ENCODE data around the gene YARS1. TPM values are rescaled to one million over a fixed set of nuclear protein-coding genes. Genes with fewer than 3 reads are reported as not detected.

YARS1 gene
- total RNA-seq, 1 experiment from 2014 or later: 165 TPM

DNA sequence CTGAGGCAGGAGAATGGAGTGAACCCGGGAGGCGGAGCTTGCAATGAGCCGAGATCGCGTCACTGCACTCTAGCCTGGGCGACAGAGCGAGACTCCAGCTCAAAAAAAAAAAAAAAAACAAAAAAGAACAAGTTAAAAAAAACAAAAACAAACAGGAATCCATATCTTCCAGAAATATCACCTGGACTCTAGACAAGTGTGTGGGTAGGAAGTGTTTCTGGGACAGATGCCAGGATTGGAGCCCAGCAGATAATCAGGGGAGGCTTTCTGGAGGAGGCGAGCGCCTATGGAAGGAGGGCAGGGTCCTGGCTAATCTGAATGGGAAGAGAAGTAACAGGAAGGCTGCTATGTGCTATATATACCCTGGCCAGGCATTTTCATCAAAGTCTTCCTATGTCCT, 71.0 kb downstream of the YARS1 start:
- no peak for DNase-seq (ENCODE audit: low read depth)

GRCh38 chr1:32744071-32744425, 73.1 kb downstream of the YARS1 start:
- DNase-seq (ENCODE audit: low read depth): no peak

DNA sequence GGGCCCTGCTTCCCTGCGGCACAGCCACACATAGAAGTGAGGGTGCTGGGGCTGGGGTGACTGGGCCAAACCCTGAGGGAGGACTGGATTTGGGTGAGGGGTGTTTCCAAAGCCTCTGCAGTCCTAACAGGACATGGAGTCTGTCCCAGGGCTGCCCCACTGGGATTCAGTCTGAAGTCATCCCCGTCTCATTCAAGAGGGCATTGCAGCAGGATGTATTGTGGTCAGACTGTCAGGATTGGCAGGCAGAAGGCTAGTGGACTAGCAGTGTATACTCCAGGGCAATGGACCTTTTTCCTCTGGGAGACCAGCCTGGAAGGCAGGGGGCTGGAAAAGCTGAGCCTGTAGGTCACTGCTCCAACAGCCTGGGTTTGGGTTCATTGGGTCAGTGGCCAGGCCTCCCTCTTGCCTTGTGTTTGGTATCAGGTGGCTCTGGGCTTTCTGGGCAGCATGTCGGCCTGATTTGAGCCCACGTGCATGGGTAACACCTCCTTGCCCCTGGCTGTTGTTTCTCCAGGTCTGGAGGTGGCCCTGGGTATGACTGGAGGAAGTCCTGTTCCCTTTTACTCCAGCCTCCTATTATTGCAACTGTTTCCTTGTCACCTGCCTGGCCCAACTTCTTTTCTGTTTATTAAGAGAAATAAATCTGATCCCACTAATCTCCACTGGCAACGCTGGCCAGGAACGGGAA, 73.6 kb downstream of the YARS1 start:
- peak; percentile 47 for DNase-seq (ENCODE audit: low read depth)

DNA sequence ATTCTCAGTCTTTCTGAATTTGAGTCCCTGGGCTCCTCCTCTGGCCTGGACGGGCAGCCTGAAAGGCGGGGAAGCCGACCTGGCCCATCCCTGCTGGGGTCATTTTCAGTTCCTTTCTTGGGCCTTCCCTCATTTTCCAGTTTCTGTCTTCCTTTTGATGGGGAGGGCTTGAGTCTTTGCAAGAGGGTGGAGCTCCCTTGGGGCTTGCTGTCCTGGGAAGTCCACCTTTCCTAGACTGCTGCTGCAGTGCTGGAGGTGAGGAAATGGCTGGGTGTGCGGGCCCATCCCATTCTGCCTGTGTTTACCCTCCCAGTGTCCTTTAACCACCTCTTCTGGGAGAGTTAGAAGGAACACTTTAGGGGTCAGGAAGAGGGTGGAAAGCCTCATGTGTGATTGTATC, 74.2 kb downstream of the YARS1 start:
- DNase-seq (ENCODE audit: low read depth): no peak

DNA sequence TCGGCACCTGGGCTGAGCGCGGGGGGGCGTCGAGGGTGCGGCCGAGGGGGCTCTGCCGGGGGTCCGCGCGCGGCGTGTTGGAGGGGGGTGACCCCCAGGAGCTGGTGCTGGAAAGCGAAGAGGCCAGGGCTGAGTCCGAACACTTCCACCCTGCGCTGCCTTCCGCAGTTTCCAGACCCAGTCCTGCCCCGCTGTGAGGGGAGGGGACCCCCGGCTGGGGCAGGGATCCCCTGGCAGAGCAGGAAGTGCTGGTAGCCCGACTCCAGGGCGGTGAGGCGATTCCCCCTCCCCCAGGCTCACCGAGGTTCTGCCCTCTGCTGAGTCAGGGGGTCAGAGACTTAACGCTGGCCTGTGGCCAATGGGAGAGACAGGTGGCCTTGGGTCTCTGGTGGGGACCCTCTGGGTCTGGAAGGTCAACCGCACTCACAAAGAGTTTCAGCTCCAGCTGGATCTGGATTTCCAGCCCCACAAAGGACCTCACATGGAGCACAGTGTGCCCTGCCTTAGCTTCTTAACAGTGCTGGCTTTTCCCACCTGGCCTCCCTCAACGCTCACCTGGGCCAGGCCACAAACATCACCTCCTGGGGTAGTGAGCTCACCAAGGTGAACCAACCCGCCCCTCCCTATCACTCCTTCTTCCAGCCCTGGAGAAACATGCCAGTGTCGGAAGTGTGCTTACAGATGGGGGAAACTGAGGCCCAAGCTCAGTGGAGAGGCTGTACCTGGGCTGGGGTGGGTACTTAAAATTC, 74.8 kb downstream of the YARS1 start:
- no peak for DNase-seq (ENCODE audit: low read depth)

DNA sequence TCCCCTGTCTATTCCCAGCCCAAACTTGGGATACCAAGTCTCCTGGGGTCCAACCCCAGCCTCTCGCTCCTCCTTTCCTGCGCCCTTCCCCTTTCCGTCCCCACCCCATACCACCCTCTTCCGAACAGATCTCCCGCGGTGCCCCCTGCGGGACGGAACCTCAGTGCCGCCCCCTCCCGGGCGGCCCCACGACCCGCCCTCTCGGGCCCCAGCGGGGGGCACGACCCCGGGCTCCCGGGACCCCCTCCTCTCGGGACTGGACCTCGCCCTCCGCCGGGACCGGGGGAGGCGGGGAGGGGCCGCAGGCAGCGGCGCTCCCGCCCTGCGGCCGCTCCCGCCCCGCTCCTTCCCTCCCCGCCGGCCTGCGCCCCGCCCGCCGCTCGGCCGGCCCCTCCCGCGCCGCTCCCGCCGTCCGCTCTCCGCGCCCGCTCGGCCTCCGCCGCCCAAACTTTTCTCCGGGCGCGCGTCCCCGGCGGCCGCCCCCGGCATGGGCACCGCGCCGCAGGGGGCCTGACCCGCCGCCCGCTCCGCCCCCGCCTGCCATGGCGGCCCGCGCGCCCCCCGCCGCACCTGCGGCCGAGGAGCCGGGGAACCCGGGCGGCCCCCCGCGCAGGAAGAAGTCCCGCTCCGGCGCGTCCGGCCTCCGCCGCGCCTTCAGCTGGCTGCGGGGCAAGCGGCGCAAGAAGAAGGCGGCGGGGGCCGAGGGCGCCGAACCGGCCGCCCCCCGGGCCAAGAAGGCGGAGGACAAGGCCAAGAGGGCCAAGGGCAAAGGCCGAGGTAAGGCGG, 75.6 kb downstream of the YARS1 start:
- no peak for DNase-seq (ENCODE audit: low read depth)

- DNase-seq (ENCODE audit: low read depth): no peak
These were observed 76.1 kb downstream of the YARS1 start for GRCh38 chr1:32741059-32741412.

- DNase-seq (ENCODE audit: low read depth): no peak
These were observed 80.1 kb downstream of the YARS1 start for GRCh38 chr1:32736812-32737791.

- no peak for DNase-seq (ENCODE audit: low read depth)
These were observed 83.4 kb downstream of the YARS1 start for GRCh38 chr1:32733582-32734321.

- no peak for DNase-seq (ENCODE audit: low read depth)
These were observed 87.7 kb downstream of the YARS1 start for GRCh38 chr1:32729254-32730046.

GRCh38 chr1:32728413-32729077, 88.6 kb downstream of the YARS1 start:
- DNase-seq (ENCODE audit: low read depth): no peak

DNA sequence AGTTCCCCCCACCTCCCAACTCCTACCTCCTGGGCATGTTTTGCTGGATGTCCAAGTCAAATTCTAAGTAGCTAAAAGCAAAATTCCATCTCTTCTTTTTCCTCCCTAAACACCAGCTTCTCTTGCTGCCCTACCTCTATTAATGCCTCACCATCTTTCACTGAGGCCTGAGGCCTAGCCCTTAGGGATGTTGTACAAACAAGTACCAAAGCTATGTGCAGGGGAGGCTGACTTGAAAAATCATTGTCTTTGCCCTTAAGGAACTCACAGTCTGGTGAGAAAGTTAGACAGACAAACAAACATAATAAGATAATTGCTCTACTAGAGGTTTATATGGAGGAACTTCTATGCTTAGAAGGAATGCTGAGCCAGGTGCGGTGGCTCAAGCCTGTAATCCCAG, 89.3 kb downstream of the YARS1 start:
- no peak for DNase-seq (ENCODE audit: low read depth)

DNA sequence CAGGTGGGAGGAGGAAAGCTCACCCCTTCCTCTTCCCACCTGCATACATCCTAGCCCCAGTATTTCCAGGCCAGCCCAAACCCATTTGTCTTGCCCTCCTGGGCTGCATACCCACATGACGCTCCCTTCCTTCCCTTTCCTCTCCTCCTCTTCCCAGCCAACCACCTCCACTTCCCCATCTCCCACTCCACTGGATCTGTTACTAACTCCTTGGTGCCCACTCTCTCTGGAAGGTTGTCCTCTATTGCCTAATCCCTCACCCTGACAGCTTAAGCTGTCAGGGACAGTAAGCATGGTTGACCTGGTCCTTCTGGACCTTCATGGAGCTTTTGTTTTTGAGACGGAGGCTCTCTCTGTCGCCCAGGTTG, 91.6 kb downstream of the YARS1 start:
- no peak for DNase-seq (ENCODE audit: low read depth)

Other genes starting within 250 kb of the YARS1 start
- gene ZBTB8OS, start 166.8 kb downstream of the YARS1 start, total RNA-seq (2014; rRNA removed; shearing (Covaris generic)): 56.1 and 63.8 TPM in 2 replicates
- gene RBBP4, start 166.2 kb downstream of the YARS1 start, total RNA-seq (2014; rRNA removed; shearing (Covaris generic)): 99.3 and 175 TPM in 2 replicates
- 3.2 and 4.8 TPM in 2 replicates for gene SYNC, start 114.6 kb downstream of the YARS1 start, total RNA-seq (2014; rRNA removed; shearing (Covaris generic))
- gene S100PBP, start 295 bp upstream of the YARS1 start, total RNA-seq (2014; rRNA removed; shearing (Covaris generic)): 16.8 TPM in 2 replicates
- gene FNDC5, start 53.6 kb upstream of the YARS1 start, total RNA-seq (2014; rRNA removed; shearing (Covaris generic)): 1.4 TPM in 1 of 2 replicates, not detected in the other
- not detected in 2 replicates for gene HPCA, start 69.1 kb upstream of the YARS1 start, total RNA-seq (2014; rRNA removed; shearing (Covaris generic))
- gene TMEM54, start 84.0 kb upstream of the YARS1 start, total RNA-seq (2014; rRNA removed; shearing (Covaris generic)): 43.7 and 47.4 TPM in 2 replicates
- 21.2 and 27.0 TPM in 2 replicates for gene RNF19B, start 147.5 kb upstream of the YARS1 start, total RNA-seq (2014; rRNA removed; shearing (Covaris generic))
- 168 and 183 TPM in 2 replicates for gene AK2, start 219.5 kb upstream of the YARS1 start, total RNA-seq (2014; rRNA removed; shearing (Covaris generic))

Measured in HT1080 (cell line).